SKM-1 (cell line): Measurements from ENCODE around the gene TES.
"Not testable (repeated sequence)": the region's sequence is repeated elsewhere in the genome, so short reads cannot be mapped to it uniquely, and the experiment has no call there.

Experiments
- DNase-seq: peaks from one replicate; lab custom pipeline; 2025; ENCODE audit not compliant: unreplicated experiment; lab: John Stamatoyannopoulos, UW

TES gene

DNA sequence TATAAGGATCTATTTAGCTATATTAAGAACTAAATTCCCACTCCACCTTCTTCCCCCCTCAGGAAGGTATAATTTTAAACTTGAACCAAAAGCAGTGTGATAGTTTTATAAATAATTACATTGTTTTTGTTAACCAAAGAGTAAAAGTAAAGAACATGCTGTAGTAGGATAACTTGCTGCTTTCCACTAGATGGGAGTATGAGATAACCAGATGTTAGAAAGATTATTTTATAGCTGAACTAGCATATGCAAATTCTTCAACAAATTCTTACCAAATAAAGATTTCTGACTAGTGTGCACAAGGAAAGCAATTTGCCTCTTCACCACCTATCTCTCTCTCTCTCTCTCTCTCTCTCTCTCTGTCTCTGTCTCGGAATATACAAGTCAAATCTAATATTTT, 31.8 kb downstream of the TES start:
- no peak for DNase-seq

DNA sequence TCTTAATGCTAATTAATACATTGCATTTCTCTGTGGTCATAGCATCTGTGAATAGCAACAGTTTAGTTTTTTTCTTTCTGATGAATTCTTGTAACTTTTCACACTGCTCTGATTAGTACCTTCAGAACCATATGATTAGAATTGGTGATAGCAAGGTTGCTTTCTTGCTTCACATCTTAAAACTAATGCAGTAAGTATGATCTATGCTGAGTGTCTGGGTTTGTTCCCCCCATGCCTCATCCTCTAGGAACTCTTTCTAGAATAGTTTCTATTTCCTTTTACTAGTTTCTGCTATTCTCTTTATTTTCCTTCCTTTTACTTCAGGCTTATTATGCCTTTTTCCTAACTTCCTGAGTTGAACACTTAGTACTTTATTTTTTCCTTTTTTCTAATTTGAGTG, 32.4 kb downstream of the TES start:
- no peak for DNase-seq

DNA sequence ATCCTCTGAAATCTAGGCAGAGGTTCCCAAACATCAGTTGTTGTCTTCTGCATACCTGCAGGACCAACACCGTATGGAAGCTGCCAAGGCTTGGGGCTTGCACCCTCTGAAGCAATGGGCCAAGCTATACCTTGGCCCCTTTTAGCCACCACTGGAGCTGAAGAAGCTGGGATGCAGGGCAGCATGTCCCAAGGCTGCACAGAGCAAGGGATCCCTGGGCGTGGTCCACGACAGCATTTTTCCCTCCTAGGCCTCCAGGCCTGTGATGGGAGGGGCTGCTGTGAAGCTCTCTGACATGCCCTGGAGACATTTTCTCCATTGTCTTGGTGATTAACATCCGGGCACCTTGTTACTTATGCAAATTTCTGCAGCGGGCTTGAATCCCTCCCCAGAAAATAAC, 34.5 kb downstream of the TES start:
- DNase-seq = not testable (repeated sequence)

DNA sequence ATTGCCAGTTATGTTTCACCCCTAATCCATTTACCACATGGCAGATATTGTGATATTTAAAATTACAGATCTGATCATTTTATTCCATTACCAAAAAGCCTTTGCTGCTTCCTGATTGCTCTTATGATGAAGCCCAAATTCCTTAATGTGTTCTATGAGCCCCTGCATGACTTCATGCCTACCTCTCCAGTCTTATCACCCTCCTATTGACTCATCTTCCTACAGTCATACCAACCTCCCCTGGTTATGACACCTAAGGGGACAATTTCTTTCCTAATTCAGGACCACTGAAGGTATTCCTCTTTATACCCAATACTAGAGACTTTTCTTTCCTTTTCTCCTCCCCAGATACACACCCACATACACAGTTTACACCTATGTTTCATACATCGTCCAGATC, 36.0 kb downstream of the TES start:
- DNase-seq = no peak

- no peak for DNase-seq
These were observed 39.7 kb downstream of the TES start for GRCh38 chr7:116249969-116250553.

GRCh38 chr7:116251675-116252074, 41.3 kb downstream of the TES start:
- DNase-seq = no peak

- no peak for DNase-seq
These were observed 41.9 kb downstream of the TES start for GRCh38 chr7:116252249-116252648.

GRCh38 chr7:116257156-116257555, 46.8 kb downstream of the TES start:
- DNase-seq = no peak

- peak; percentile 31 for DNase-seq
These were observed 48.4 kb downstream of the TES start for GRCh38 chr7:116258734-116259133.

DNA sequence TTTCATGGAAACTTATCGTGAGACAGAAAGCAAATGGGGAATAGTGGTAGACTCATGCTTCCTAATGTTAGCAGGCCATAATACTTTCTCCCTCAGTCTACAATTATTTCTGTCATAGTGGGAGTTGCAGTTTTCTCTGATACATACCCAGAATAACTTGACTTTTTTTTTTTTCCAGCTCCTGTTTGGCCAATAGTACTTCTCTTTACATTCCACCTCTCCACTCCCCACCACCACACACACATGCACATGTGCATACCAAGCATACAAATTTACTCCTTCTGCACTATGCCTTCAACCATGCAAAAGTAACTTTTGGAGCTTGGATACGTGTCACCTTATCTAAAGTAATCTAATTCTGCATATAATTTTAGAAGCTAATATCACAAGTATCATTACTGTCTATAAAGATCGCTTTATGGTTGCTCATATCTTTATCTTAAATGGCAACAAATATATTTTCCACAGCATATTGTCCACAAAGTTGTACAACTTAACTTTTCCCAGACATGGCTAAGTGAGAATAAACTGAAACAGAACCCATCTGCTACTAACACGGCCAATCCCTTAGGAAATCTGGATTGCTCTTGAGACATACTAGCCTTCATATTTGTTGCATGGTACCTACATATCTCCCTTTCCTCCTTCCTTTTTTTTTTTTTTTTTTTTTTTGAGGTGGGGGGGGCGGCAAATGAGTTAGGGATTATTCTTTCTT, 49.0 kb downstream of the TES start:
- DNase-seq = no peak

GRCh38 chr7:116259871-116260440, 49.6 kb downstream of the TES start:
- no peak for DNase-seq

DNA sequence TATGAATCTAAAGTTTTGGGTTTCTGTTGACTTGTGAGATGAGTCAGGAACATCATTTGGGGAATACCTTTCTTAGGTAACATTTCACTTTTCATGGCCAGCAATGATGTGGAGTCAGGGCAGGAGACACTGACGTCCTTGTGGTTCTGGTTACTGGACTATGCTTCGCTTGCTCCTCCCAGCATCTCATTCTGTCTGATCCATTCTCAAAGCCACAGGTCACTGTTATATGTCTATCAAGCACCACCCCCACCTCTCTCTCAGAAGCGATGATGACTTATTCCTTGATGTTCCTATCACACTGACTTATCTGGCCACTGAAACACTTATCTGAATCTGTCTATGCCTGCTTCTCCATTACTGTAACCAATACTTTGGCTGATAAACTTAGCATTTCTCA, 51.6 kb downstream of the TES start:
- DNase-seq = no peak

DNA sequence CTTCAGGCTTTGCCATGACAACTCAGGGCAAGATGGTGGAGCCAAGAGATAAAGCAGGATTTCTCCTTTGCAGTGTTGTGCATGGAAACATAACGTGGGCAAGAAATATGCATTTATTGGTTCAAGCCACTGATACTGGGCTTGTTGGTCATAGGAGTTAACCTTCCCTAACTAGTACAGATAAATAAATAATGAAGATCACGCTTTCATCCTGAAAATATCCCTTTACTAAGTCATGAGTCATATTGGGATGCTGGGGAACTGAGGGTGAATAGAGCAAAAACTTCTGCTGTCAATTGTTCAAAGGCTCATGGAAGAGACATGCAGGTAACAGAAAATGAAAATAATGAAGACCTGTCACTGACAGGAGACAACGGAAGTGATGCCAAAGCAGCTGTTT, 55.5 kb downstream of the TES start:
- DNase-seq = no peak

DNA sequence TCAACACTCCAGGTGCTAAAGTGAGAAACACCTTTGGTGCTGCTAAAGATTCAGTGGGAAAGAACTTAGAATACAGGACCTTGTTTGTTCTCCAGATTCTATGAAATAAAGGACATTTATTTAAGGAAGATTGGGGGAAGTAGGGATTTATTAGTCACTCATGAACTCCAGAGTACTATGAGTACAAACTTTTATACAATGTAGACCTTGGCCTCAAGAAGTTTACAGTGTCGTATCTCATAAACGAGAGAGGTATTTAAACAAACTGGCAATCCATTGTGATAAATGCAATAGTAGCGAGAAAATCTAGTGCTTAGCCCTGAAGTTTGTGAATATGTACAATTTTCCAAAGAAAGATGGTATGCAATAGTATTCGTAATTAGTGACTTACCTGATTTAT, 59.1 kb downstream of the TES start:
- DNase-seq = no peak

GRCh38 chr7:116271161-116271913, 61.0 kb downstream of the TES start:
- no peak for DNase-seq

DNA sequence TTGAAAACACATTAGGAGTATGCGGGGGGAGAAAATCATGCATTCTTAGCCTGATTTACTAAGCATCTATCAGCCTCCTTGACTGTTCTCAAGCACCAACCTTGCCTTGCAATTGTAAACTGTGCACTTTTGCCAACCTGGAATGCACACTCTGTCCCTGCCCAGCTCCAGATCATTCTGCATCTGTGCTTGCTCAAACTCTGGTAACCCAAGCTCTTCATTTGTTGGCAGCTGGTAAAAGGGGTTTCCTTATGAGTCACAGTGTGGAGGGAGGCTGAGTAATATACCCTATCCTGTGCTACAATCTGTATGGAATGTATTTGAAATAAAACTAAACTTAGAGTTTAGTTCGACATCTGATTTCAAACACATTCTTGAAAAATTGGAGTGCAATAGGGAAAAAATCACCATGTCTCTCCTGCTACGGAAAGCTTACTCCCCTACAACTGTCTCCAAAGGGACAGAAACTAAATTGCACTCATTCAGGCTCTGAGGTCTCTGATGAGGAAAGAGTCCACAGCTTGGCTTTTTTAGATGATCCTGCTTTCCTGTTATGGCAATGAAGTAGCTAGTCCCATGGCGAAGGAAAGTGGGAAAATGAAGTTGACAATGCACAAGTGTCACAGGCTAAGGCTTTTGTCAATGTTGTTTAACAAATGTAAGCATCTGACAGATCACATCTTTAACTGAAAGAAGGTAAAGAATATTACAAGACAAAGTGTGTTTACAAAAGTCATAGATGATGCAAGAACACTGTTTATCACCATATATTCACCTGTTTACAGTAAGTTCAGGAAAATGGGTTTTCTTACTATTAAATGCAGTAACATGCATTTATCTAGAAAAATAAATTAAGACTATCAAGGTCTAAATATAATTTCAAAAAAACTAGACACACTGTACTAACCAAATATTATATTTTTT, 61.9 kb downstream of the TES start:
- no peak for DNase-seq

GRCh38 chr7:116273283-116273917, 63.1 kb downstream of the TES start:
- no peak for DNase-seq

GRCh38 chr7:116273918-116274301, 63.6 kb downstream of the TES start:
- DNase-seq = no peak

GRCh38 chr7:116277070-116277469, 66.7 kb downstream of the TES start:
- no peak for DNase-seq

GRCh38 chr7:116279217-116279616, 68.9 kb downstream of the TES start:
- DNase-seq = no peak
